ENCODE data around the gene HPCA. TPM values are rescaled to one million over a fixed set of nuclear protein-coding genes. Genes with fewer than 3 reads are reported as not detected.

Gene HPCA
- total RNA-seq (under 1 TPM in 1 of 2 donors, not detected in 1; 0.51 TPM), polyA plus RNA-seq (under 1 TPM in 1 of 2 donors, not detected in 1; 0.90 TPM)
- long read RNA-seq, donor 1, partial matches to known transcripts: 0 of 2 reads
- long read RNA-seq, donor 1, other reads (novel, unspliced or antisense): 2 of 2 reads
- long read RNA-seq, donor 2, partial matches to known transcripts: 0 of 2 reads
- long read RNA-seq, donor 2, other reads (novel, unspliced or antisense): 2 of 2 reads

GRCh38 chr1:32886004-32886827, at the start of gene HPCA:
Gene HPCA, plus strand, starts transcription at chr1:32886491. Its CDS starts 2,408 bp downstream, at chr1:32888899.
- ATAC-seq (ENCODE audit: low FRiP score) (peak; percentile 59), DNase-seq (peak; percentile 68 to 89)
- H3K9me3 ChIP-seq (ENCODE audit: control insufficient read depth, low read length): no peaks in the 10 kb centered on the region
- 2 to 3% methylated on average over 40 to 79 of the region's 79 CpGs for WGBS, 2 donors
- no peaks in the 10 kb centered on the region for H3K4me1 ChIP-seq (ENCODE audit: control insufficient read depth in 1 of 2, insufficient read depth in 2 of 2, low read length in 2 of 2)
- no peaks in the 10 kb centered on the region for H3K27me3 ChIP-seq (ENCODE audit: control insufficient read depth in 1 of 2, insufficient read depth in 2 of 2, low read length in 1 of 2)
- H3K4me3 ChIP-seq (ENCODE audit: low read length in 2 of 2): no peak within 1 kb of the TSS
- H3K27ac ChIP-seq (ENCODE audit: low read depth in 1 of 2, low read length in 2 of 2): no peak within 1 kb of the TSS
- intact Hi-C loops (cut with DNase I): no loop called here
- H3K36me3 ChIP-seq (ENCODE audit: control insufficient read depth in 1 of 2, insufficient read depth in 2 of 2, low read length in 1 of 2): no peaks in the 10 kb centered on the region

GRCh38 chr1:32848354-32849063, 37.8 kb upstream of the HPCA start:
- intact Hi-C loops (cut with DNase I): no loop called here
- H3K4me3 ChIP-seq (ENCODE audit: low read length in 2 of 2): no peak overlapping the region
- WGBS, 2 donors: 42 to 44% methylated on average over 2 of the region's 2 CpGs
- no peak overlapping the region for H3K27ac ChIP-seq (ENCODE audit: low read depth in 1 of 2, low read length in 2 of 2)
- H3K4me1 ChIP-seq (ENCODE audit: control insufficient read depth in 1 of 2, insufficient read depth in 2 of 2, low read length in 2 of 2): no peaks in the 10 kb centered on the region
- ATAC-seq (ENCODE audit: low FRiP score) (no peak), DNase-seq (no peak)
- no peaks in the 10 kb centered on the region for H3K9me3 ChIP-seq (ENCODE audit: control insufficient read depth, low read length)
- no peaks in the 10 kb centered on the region for H3K36me3 ChIP-seq (ENCODE audit: control insufficient read depth in 1 of 2, insufficient read depth in 2 of 2, low read length in 1 of 2)
- H3K27me3 ChIP-seq (ENCODE audit: control insufficient read depth in 1 of 2, insufficient read depth in 2 of 2, low read length in 1 of 2): no peaks in the 10 kb centered on the region

GRCh38 chr1:32855861-32856617, 30.3 kb upstream of the HPCA start:
- peaks cover 3 to 6% of the 10 kb centered on the region in 2 donors for H3K36me3 ChIP-seq (ENCODE audit: control insufficient read depth in 1 of 2, insufficient read depth in 2 of 2, low read length in 1 of 2)
- no peak for DNase-seq
- WGBS, 2 donors: 88 to 91% methylated on average over 13 of the region's 13 CpGs

GRCh38 chr1:32858136-32858535, 28.2 kb upstream of the HPCA start:
- 67 to 77% methylated on average over 2 of the region's 2 CpGs for WGBS, 2 donors
- H3K36me3 ChIP-seq (ENCODE audit: control insufficient read depth in 1 of 2, insufficient read depth in 2 of 2, low read length in 1 of 2): peaks cover 3 to 6% of the 10 kb centered on the region in 2 donors
- no peak overlapping the region for H3K27ac ChIP-seq (ENCODE audit: low read depth in 1 of 2, low read length in 2 of 2)
- H3K27me3 ChIP-seq (ENCODE audit: control insufficient read depth in 1 of 2, insufficient read depth in 2 of 2, low read length in 1 of 2): no peaks in the 10 kb centered on the region
- peaks cover 0 to 4% of the 10 kb centered on the region in 2 donors for H3K4me1 ChIP-seq (ENCODE audit: control insufficient read depth in 1 of 2, insufficient read depth in 2 of 2, low read length in 2 of 2)
- no peak for ATAC-seq (ENCODE audit: low FRiP score)
- intact Hi-C loops (cut with DNase I): no loop called here
- no peaks in the 10 kb centered on the region for H3K9me3 ChIP-seq (ENCODE audit: control insufficient read depth, low read length)
- no peak for DNase-seq
- H3K4me3 ChIP-seq (ENCODE audit: low read length in 2 of 2): no peak overlapping the region

More at GRCh38 chr1:32855861-32856617, 30.3 kb upstream of the HPCA start:
- Histone ChIP-seq H3K9me3 (ENCODE audit: control insufficient read depth, low read length) (no peaks in the 10 kb centered on the region), H3K27me3 (ENCODE audit: control insufficient read depth in 1 of 2, insufficient read depth in 2 of 2, low read length in 1 of 2) (no peaks in the 10 kb centered on the region), H3K4me3 (ENCODE audit: low read length in 2 of 2) (no peak overlapping the region), H3K27ac (ENCODE audit: low read depth in 1 of 2, low read length in 2 of 2) (no peak overlapping the region), H3K4me1 (ENCODE audit: control insufficient read depth in 1 of 2, insufficient read depth in 2 of 2, low read length in 2 of 2) (no peaks in the 10 kb centered on the region)
- intact Hi-C loops (cut with DNase I): no loop called here
- ATAC-seq (ENCODE audit: low FRiP score): no peak

- DNase-seq (no peak), ATAC-seq (ENCODE audit: low FRiP score) (no peak)
- peaks cover 3 to 6% of the 10 kb centered on the region in 2 donors for H3K36me3 ChIP-seq (ENCODE audit: control insufficient read depth in 1 of 2, insufficient read depth in 2 of 2, low read length in 1 of 2)
- WGBS, 2 donors: 94% methylated on average over 7 of the region's 7 CpGs
- intact Hi-C loops (cut with DNase I): no loop called here
- no peak overlapping the region for H3K27ac ChIP-seq (ENCODE audit: low read depth in 1 of 2, low read length in 2 of 2)
- no peaks in the 10 kb centered on the region for H3K27me3 ChIP-seq (ENCODE audit: control insufficient read depth in 1 of 2, insufficient read depth in 2 of 2, low read length in 1 of 2)
- H3K4me1 ChIP-seq (ENCODE audit: control insufficient read depth in 1 of 2, insufficient read depth in 2 of 2, low read length in 2 of 2): peaks cover 0 to 4% of the 10 kb centered on the region in 2 donors
- H3K4me3 ChIP-seq (ENCODE audit: low read length in 2 of 2): no peak overlapping the region
- no peaks in the 10 kb centered on the region for H3K9me3 ChIP-seq (ENCODE audit: control insufficient read depth, low read length)
These were observed 27.5 kb upstream of the HPCA start for GRCh38 chr1:32858791-32859190.

- H3K9me3 ChIP-seq (ENCODE audit: control insufficient read depth, low read length): no peaks in the 10 kb centered on the region
- H3K4me1 ChIP-seq (ENCODE audit: control insufficient read depth in 1 of 2, insufficient read depth in 2 of 2, low read length in 2 of 2): peaks cover 0 to 6% of the 10 kb centered on the region in 2 donors
- intact Hi-C loops (cut with DNase I): no loop called here
- no peak overlapping the region for H3K27ac ChIP-seq (ENCODE audit: low read depth in 1 of 2, low read length in 2 of 2)
- H3K4me3 ChIP-seq (ENCODE audit: low read length in 2 of 2): no peak overlapping the region
- ATAC-seq (ENCODE audit: low FRiP score): no peak
- 85 to 93% methylated on average over 2 of the region's 2 CpGs for WGBS, 2 donors
- no peaks in the 10 kb centered on the region for H3K27me3 ChIP-seq (ENCODE audit: control insufficient read depth in 1 of 2, insufficient read depth in 2 of 2, low read length in 1 of 2)
- no peak for DNase-seq
- H3K36me3 ChIP-seq (ENCODE audit: control insufficient read depth in 1 of 2, insufficient read depth in 2 of 2, low read length in 1 of 2): peaks cover 0 to 6% of the 10 kb centered on the region in 2 donors
These were observed 26.4 kb upstream of the HPCA start for GRCh38 chr1:32859915-32860314.

- H3K4me3 ChIP-seq (ENCODE audit: low read length in 2 of 2): no peak overlapping the region
- intact Hi-C loops (cut with DNase I): no loop called here
- H3K36me3 ChIP-seq (ENCODE audit: control insufficient read depth in 1 of 2, insufficient read depth in 2 of 2, low read length in 1 of 2): peaks cover 0 to 6% of the 10 kb centered on the region in 2 donors
- H3K27ac ChIP-seq (ENCODE audit: low read depth in 1 of 2, low read length in 2 of 2): peak overlapping the region in 1 of 2 donors; percentile 56
- H3K4me1 ChIP-seq (ENCODE audit: control insufficient read depth in 1 of 2, insufficient read depth in 2 of 2, low read length in 2 of 2): peaks cover 0 to 6% of the 10 kb centered on the region in 2 donors
- ATAC-seq (ENCODE audit: low FRiP score) (no peak), DNase-seq (no peak)
- no peaks in the 10 kb centered on the region for H3K9me3 ChIP-seq (ENCODE audit: control insufficient read depth, low read length)
- no peaks in the 10 kb centered on the region for H3K27me3 ChIP-seq (ENCODE audit: control insufficient read depth in 1 of 2, insufficient read depth in 2 of 2, low read length in 1 of 2)
These were observed 25.7 kb upstream of the HPCA start for GRCh38 chr1:32860566-32860965.
